ENCODE data around the gene FAM229B. TPM values are rescaled to one million over a fixed set of nuclear protein-coding genes. Genes with fewer than 3 reads are reported as not detected.
A peak's percentile ranks its signal among the peaks of the same experiment; 100 is the strongest.

Gene FAM229B
- total and polyA plus RNA-seq, 2 of the 8 experiments (the other 6 are each of a cell fraction or from before 2014, with no cell fraction given), result 10.0 to 10.4 TPM

- TF ChIP-seq CHD7 (IDR thresholded peaks at IDR 0.05; ENCODE audit: insufficient replicate concordance, low read length) (peak; percentile 40), SP2 (IDR thresholded peaks at IDR 0.05; ENCODE audit: low read length) (0 out of 2 replicates have a peak, but pooled peaks have one; percentile 10), RNF2 (IDR thresholded peaks at IDR 0.05; ENCODE audit: borderline replicate concordance, low read depth, low read length, missing control alignments, poor library complexity, severe bottlenecking) (no peak), CHD1 (IDR thresholded peaks at IDR 0.05; ENCODE audit: low read depth, low read length) (no peak), NRF1 (IDR thresholded peaks at IDR 0.05; ENCODE audit: low read depth, low read length) (no peak), RXRA (IDR thresholded peaks at IDR 0.05; ENCODE audit: insufficient read depth, low read depth, low read length) (0 out of 2 replicates have a peak, but pooled peaks have one; percentile 10), EP300 (IDR thresholded peaks at IDR 0.05; ENCODE audit: borderline replicate concordance in 1 of 2, low read depth in 2 of 2, low read length in 2 of 2) (peak in 1 of 2 experiments; percentile 58; a peak in 1 of 3 replicates), YY1 (IDR thresholded peaks at IDR 0.05; ENCODE audit: low read depth, low read length) (peak; percentile 91)
Observed at GRCh38 chr6:112043032-112044007, 44.1 kb upstream of the FAM229B start (continued).

Measured in H1 (cell line).